T-cell (primary cell): Measurements from ENCODE around the gene SERPINA6. TPM values are rescaled to one million over a fixed set of nuclear protein-coding genes. Genes with fewer than 3 reads are reported as not detected.

Source experiments
- ATAC-seq, 4 experiments: fragments of 200-7000 bp in 3 of 4; fragments of 150-1000 bp in 1 of 4; cut with Tn5 transposase; replicated peaks in 1 of 4; 1 replicate in 3 of 4; 2 replicates in 1 of 4; pipeline ENCODE4 v1.10.0; 2021; ENCODE audit warnings: moderate library complexity in 3 of 4, mild to moderate bottlenecking in 2 of 4, moderate number of reproducible peaks in 1 of 4
- CTCF ChIA-PET, 2 donors: fragments of 300-600 bp; sonication (Branson Sonifier 250); formaldehyde crosslinking; loops; one replicate each; lab custom pipeline; 2022; ENCODE audit warnings: antibody characterized with exemption in 2 of 2; lab: Charles Lee
- POLR2A ChIA-PET, 2 donors: fragments of 300-600 bp; sonication (Branson Sonifier 250); formaldehyde crosslinking; loops; one replicate each; lab custom pipeline; 2022; ENCODE audit warnings: antibody characterized with exemption in 2 of 2; lab: Charles Lee
- DNase-seq, 35 experiments: peaks; one replicate each; pipeline versions ENCODE4 v3.0.0 to v3.0.0-alpha.2; 2013 to 2023
- H3K27ac ChIP-seq: one replicate; pipeline ENCODE4 v1.5.1; 2013; ENCODE audit warnings: low read length
- H3K27me3 ChIP-seq, 2 experiments: replicated peaks in 1 of 2; 1 replicate in 1 of 2; 2 replicates in 1 of 2; pipeline versions ENCODE4 v1.6.1 to v1.7.0; 2013; ENCODE audit warnings: low read length in 1 of 2, mixed read lengths in 1 of 2; ENCODE audit not compliant: control insufficient read depth in 2 of 2, insufficient read depth in 2 of 2; ENCODE audit errors: extremely low read depth in 1 of 2
- H3K36me3 ChIP-seq, 2 donors: 1 replicate in 1 of 2; 2 replicates in 1 of 2; pipeline versions ENCODE4 v1.6.1 to v1.7.0; 2013; ENCODE audit warnings: low read length in 1 of 2; ENCODE audit not compliant: control insufficient read depth in 2 of 2, insufficient read depth in 1 of 2; ENCODE audit errors: extremely low read depth in 1 of 2
- H3K4me1 ChIP-seq, 2 experiments: 1 replicate in 1 of 2; 2 replicates in 1 of 2; pipeline versions ENCODE4 v1.6.1 to v1.7.0; 2013; ENCODE audit warnings: low read length in 2 of 2, mixed read lengths in 1 of 2; ENCODE audit not compliant: insufficient read depth in 2 of 2, control insufficient read depth in 1 of 2; ENCODE audit errors: extremely low read depth in 1 of 2
- H3K4me3 ChIP-seq, 2 donors: 1 replicate in 1 of 2; 2 replicates in 1 of 2; pipeline versions ENCODE4 v1.5.1 to v1.7.0; 2013; ENCODE audit warnings: mild to moderate bottlenecking in 2 of 2, low read length in 1 of 2, moderate library complexity in 1 of 2; ENCODE audit not compliant: control insufficient read depth in 1 of 2; ENCODE audit errors: extremely low read depth in 1 of 2
- H3K9me3 ChIP-seq: 2 replicates; pipeline ENCODE4 v1.7.0; 2013
- H3K27ac Mint-ChIP-seq, 2 donors: one replicate each; pipeline ENCODE4 v1.8.0; 2020 to 2021; ENCODE audit warnings: mild to moderate bottlenecking in 2 of 2, mixed read lengths in 2 of 2
- H3K27me3 Mint-ChIP-seq, 2 donors: one replicate each; pipeline ENCODE4 v1.8.0; 2021 to 2022; ENCODE audit warnings: mixed read lengths in 2 of 2
- H3K36me3 Mint-ChIP-seq: one replicate; pipeline ENCODE4 v1.8.0; 2021; ENCODE audit warnings: mixed read lengths
- H3K4me1 Mint-ChIP-seq, 3 donors: one replicate each; pipeline ENCODE4 v1.8.0; 2020 to 2022; ENCODE audit warnings: mixed read lengths in 3 of 3, mild to moderate bottlenecking in 1 of 3
- H3K4me3 Mint-ChIP-seq, 3 donors: one replicate each; pipeline ENCODE4 v1.8.0; 2020 to 2022; ENCODE audit warnings: mild to moderate bottlenecking in 3 of 3, mixed read lengths in 3 of 3, moderate library complexity in 3 of 3
- H3K9me3 Mint-ChIP-seq, 3 donors: one replicate each; pipeline ENCODE4 v1.8.0; 2020 to 2022; ENCODE audit warnings: mixed read lengths in 3 of 3
- WGBS: methylation state at CpG from one replicate; pipeline ENCODE4 v1.1.5; 2013; ENCODE audit warnings: missing lambda C conversion rate; ENCODE audit not compliant: insufficient coverage; 5-methylcytosine and 5-hydroxymethylcytosine counted together
- total RNA-seq, 35 experiments: library from RNA in 6 of 35; stranded (reverse) in 6 of 35; fragments of 120-200 nt in 1 of 35; gene quantifications; one replicate each; pipeline versions ENCODE4 v1.2.1 to v1.2.4 and lab custom pipeline; 2013 to 2026

SERPINA6 gene
- total RNA-seq, 5 donors from 2014 or later (not counting 1 experiment from before 2014, with no cell fraction given): not detected

DNA sequence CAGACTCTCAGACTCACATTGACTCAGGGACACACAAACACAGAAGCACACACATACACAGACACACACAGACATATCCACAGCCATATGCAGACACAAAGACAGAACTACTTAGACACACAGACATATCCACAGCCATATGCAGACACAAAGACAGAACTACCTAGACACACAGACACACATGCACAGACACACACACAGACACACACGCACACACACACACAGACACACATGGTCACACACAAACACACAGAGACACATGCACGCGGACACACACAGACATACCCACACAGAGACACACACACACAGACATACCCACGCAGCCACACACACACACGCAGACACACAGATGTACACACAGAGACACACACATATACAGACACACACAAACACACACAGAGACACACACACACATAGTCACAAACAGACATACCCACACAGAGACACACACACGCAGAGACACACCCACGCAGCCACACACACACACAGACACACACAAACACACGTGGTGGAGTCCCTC lies 39.5 kb upstream of the SERPINA6 start:
- no peak overlapping the region for H3K4me3 ChIP-seq
- ChIA-PET CTCF (no interaction called here), POLR2A (no interaction called here)
- H3K4me1 ChIP-seq: no peaks in the 10 kb centered on the region
- Mint-ChIP-seq H3K27ac (no peak overlapping the region), H3K4me1 (no peaks in the 10 kb centered on the region), H3K9me3 (no peaks in the 10 kb centered on the region), H3K36me3 (no peaks in the 10 kb centered on the region), H3K27me3 (peaks cover 8 to 20% of the 10 kb centered on the region in 2 donors), H3K4me3 (no peak overlapping the region)
- peaks cover 0 to 12% of the 10 kb centered on the region in 2 experiments for H3K27me3 ChIP-seq
- no peaks in the 10 kb centered on the region for H3K36me3 ChIP-seq
- H3K9me3 ChIP-seq: no peaks in the 10 kb centered on the region
- 79% methylated on average over 8 of the region's 8 CpGs for WGBS
- ATAC-seq: no peak
- H3K27ac ChIP-seq: no peak overlapping the region
- no peak for DNase-seq

- H3K36me3 ChIP-seq: no peaks in the 10 kb centered on the region
- H3K27me3 ChIP-seq: peaks cover 0 to 12% of the 10 kb centered on the region in 2 experiments
- Mint-ChIP-seq H3K4me1 (no peaks in the 10 kb centered on the region), H3K9me3 (no peaks in the 10 kb centered on the region), H3K4me3 (no peak overlapping the region), H3K27ac (no peak overlapping the region), H3K27me3 (peaks cover 9 to 21% of the 10 kb centered on the region in 2 donors), H3K36me3 (no peaks in the 10 kb centered on the region)
- no peak overlapping the region for H3K4me3 ChIP-seq
- DNase-seq (no peak), ATAC-seq (no peak)
- POLR2A ChIA-PET: no interaction called here
- H3K9me3 ChIP-seq: no peaks in the 10 kb centered on the region
- CTCF ChIA-PET: no interaction called here
- WGBS: 40% methylated on average over 1 of the region's 7 CpGs
- no peaks in the 10 kb centered on the region for H3K4me1 ChIP-seq
- no peak overlapping the region for H3K27ac ChIP-seq
These were observed 38.5 kb upstream of the SERPINA6 start for GRCh38 chr14:94361682-94362081.

GRCh38 chr14:94360945-94361565 lies 37.9 kb upstream of the SERPINA6 start:
- no peaks in the 10 kb centered on the region for H3K9me3 Mint-ChIP-seq
- Histone ChIP-seq H3K27me3 (peaks cover 0 to 12% of the 10 kb centered on the region in 2 experiments), H3K4me3 (no peak overlapping the region), H3K4me1 (no peaks in the 10 kb centered on the region), H3K36me3 (no peaks in the 10 kb centered on the region), H3K9me3 (no peaks in the 10 kb centered on the region), H3K27ac (no peak overlapping the region)
- H3K27ac Mint-ChIP-seq: no peak overlapping the region
- H3K27me3 Mint-ChIP-seq: peaks cover 14 to 23% of the 10 kb centered on the region in 2 donors
- ATAC-seq (no peak), DNase-seq (no peak)
- ChIA-PET CTCF (no interaction called here), POLR2A (no interaction called here)
- no peaks in the 10 kb centered on the region for H3K4me1 Mint-ChIP-seq
- H3K4me3 Mint-ChIP-seq: no peak overlapping the region
- H3K36me3 Mint-ChIP-seq: no peaks in the 10 kb centered on the region
- no CpG with 5 or more reads among the region's 7 CpGs for whole genome bisulfite sequencing

- DNase-seq: no peak
- H3K36me3 ChIP-seq: no peaks in the 10 kb centered on the region
- no CpG with 5 or more reads among the region's 1 CpG for WGBS
- Mint-ChIP-seq H3K27me3 (peaks cover 14 to 21% of the 10 kb centered on the region in 2 donors), H3K27ac (no peak overlapping the region), H3K9me3 (peaks cover 0 to 3% (median under 1%) of the 10 kb centered on the region in 3 donors), H3K36me3 (no peaks in the 10 kb centered on the region), H3K4me3 (no peak overlapping the region), H3K4me1 (no peaks in the 10 kb centered on the region)
- H3K4me3 ChIP-seq: no peak overlapping the region
- ChIA-PET POLR2A (no interaction called here), CTCF (no interaction called here)
- H3K27me3 ChIP-seq: peaks cover 0 to 8% of the 10 kb centered on the region in 2 experiments
- H3K4me1 ChIP-seq: no peaks in the 10 kb centered on the region
- no peaks in the 10 kb centered on the region for H3K9me3 ChIP-seq
- no peak overlapping the region for H3K27ac ChIP-seq
- no peak for ATAC-seq
These were observed 34.0 kb upstream of the SERPINA6 start for GRCh38 chr14:94357166-94357565.

- ChIA-PET CTCF (no interaction called here), POLR2A (no interaction called here)
- Histone ChIP-seq H3K27me3 (peaks cover 0 to 6% of the 10 kb centered on the region in 2 experiments), H3K4me1 (no peaks in the 10 kb centered on the region), H3K9me3 (no peaks in the 10 kb centered on the region), H3K36me3 (no peaks in the 10 kb centered on the region), H3K4me3 (no peak overlapping the region), H3K27ac (no peak overlapping the region)
- no peak overlapping the region for H3K4me3 Mint-ChIP-seq
- H3K36me3 Mint-ChIP-seq: no peaks in the 10 kb centered on the region
- H3K9me3 Mint-ChIP-seq: peaks cover 0 to 7% (median 4%) of the 10 kb centered on the region in 3 donors
- DNase-seq (no peak), ATAC-seq (no peak)
- peaks cover 19 to 24% of the 10 kb centered on the region in 2 donors for H3K27me3 Mint-ChIP-seq
- H3K4me1 Mint-ChIP-seq: no peaks in the 10 kb centered on the region
- 84% methylated on average over 3 of the region's 5 CpGs for WGBS
- no peak overlapping the region for H3K27ac Mint-ChIP-seq
These were observed 33.4 kb upstream of the SERPINA6 start for GRCh38 chr14:94356379-94357056.

- H3K27me3 ChIP-seq: peaks cover 0 to 5% of the 10 kb centered on the region in 2 experiments
- H3K4me1 ChIP-seq: no peaks in the 10 kb centered on the region
- DNase-seq (no peak), ATAC-seq (no peak)
- no peak overlapping the region for H3K27ac ChIP-seq
- H3K36me3 Mint-ChIP-seq: no peaks in the 10 kb centered on the region
- peaks cover 18 to 23% of the 10 kb centered on the region in 2 donors for H3K27me3 Mint-ChIP-seq
- ChIA-PET CTCF (no interaction called here), POLR2A (no interaction called here)
- no peak overlapping the region for H3K27ac Mint-ChIP-seq
- no peak overlapping the region for H3K4me3 ChIP-seq
- peaks cover 0 to 7% (median 4%) of the 10 kb centered on the region in 3 donors for H3K9me3 Mint-ChIP-seq
- 23% methylated on average over 4 of the region's 15 CpGs for WGBS
- no peaks in the 10 kb centered on the region for H3K4me1 Mint-ChIP-seq
- H3K36me3 ChIP-seq: no peaks in the 10 kb centered on the region
- H3K4me3 Mint-ChIP-seq: no peak overlapping the region
- no peaks in the 10 kb centered on the region for H3K9me3 ChIP-seq
These were observed 32.2 kb upstream of the SERPINA6 start for GRCh38 chr14:94355191-94355794.
